Caco-2 (cell line): Measurements from ENCODE around the gene PTPRN2. TPM values are rescaled to one million over a fixed set of nuclear protein-coding genes. Genes with fewer than 3 reads are reported as not detected.

Experiments used
- BruUV-seq: library from RNA; stranded (reverse); fragments of 400-500 nt; replicated peaks from 2 replicates; lab custom pipeline; 2021; lab: Mats Ljungman, UMichigan
- CTCF ChIA-PET: fragments of 300-600 bp; sonication (Branson Sonifier 250); formaldehyde crosslinking; loops from one replicate; lab custom pipeline; 2022; ENCODE audit warnings: antibody characterized with exemption; lab: Charles Lee
- POLR2A ChIA-PET: fragments of 300-600 bp; sonication (Branson Sonifier 250); formaldehyde crosslinking; loops from one replicate; lab custom pipeline; 2022; ENCODE audit warnings: antibody characterized with exemption; lab: Charles Lee
- DNase-seq, 2 experiments: peaks; one replicate each; pipeline versions ENCODE4 v3.0.0 to v3.0.0-alpha.2; 2020 to 2022
- H3K27me3 ChIP-seq: replicated peaks from 2 replicates; pipeline ENCODE4 v1.6.0; 2011; ENCODE audit warnings: low read length; ENCODE audit not compliant: control insufficient read depth, insufficient read depth
- H3K36me3 ChIP-seq: 2 replicates; pipeline ENCODE4 v1.5.1; 2011; ENCODE audit warnings: low read length; ENCODE audit not compliant: control insufficient read depth, insufficient read depth
- H3K4me1 ChIP-seq: fragments of 250-450 bp; sonication (Bioruptor Pico); 2 replicates; pipeline ENCODE4 v1.5.1; 2020; ENCODE audit warnings: mild to moderate bottlenecking
- H3K4me3 ChIP-seq: 2 replicates; pipeline ENCODE4 v1.5.1; 2011; ENCODE audit warnings: low read depth, mild to moderate bottlenecking, control low read depth, low read length
- H3K9me3 ChIP-seq: fragments of 250-450 bp; sonication (Bioruptor Pico); 2 replicates; pipeline ENCODE4 v1.5.1; 2020; ENCODE audit warnings: mild to moderate bottlenecking, moderate library complexity
- H3K27ac Mint-ChIP-seq: one replicate; pipeline ENCODE4 v1.8.0; 2022; ENCODE audit warnings: mixed read lengths; ENCODE audit not compliant: unreplicated experiment
- H3K27me3 Mint-ChIP-seq: one replicate; pipeline ENCODE4 v1.8.0; 2022; ENCODE audit warnings: mixed read lengths; ENCODE audit not compliant: insufficient read depth, unreplicated experiment
- H3K36me3 Mint-ChIP-seq: one replicate; pipeline ENCODE4 v1.8.0; 2022; ENCODE audit warnings: mild to moderate bottlenecking, mixed read lengths; ENCODE audit not compliant: insufficient read depth, unreplicated experiment
- H3K4me1 Mint-ChIP-seq: one replicate; pipeline ENCODE4 v1.8.0; 2022; ENCODE audit warnings: low read depth, mixed read lengths; ENCODE audit not compliant: unreplicated experiment
- H3K4me3 Mint-ChIP-seq: one replicate; pipeline ENCODE4 v1.8.0; 2022; ENCODE audit warnings: mild to moderate bottlenecking, moderate library complexity, mixed read lengths; ENCODE audit not compliant: unreplicated experiment
- H3K9me3 Mint-ChIP-seq: one replicate; pipeline ENCODE4 v1.8.0; 2022; ENCODE audit warnings: mixed read lengths; ENCODE audit not compliant: unreplicated experiment
- CTCF ChIP-seq, 2 experiments: fragments of 200-600 bp in 1 of 2; IDR thresholded peaks; 1 replicate in 1 of 2; 2 replicates in 1 of 2; pipeline versions ENCODE4 v1.5.1 to v1.8.0; 2011 to 2022; ENCODE audit warnings: antibody characterized with exemption in 1 of 2, control low read depth in 1 of 2, inconsistent platforms in 1 of 2, low read depth in 1 of 2, low read length in 1 of 2, mild to moderate bottlenecking in 1 of 2, moderate library complexity in 1 of 2; ENCODE audit not compliant: insufficient read depth in 1 of 2, severe bottlenecking in 1 of 2, unreplicated experiment in 1 of 2
- intact Hi-C: fragments of 100-400 bp; cut with micrococcal nuclease; formaldehyde crosslinking; loops from one replicate; pipeline ENCODE4 v1.10.0; 2022; ENCODE audit not compliant: unreplicated experiment
- total RNA-seq: library from RNA; stranded (reverse); gene quantifications from 2 replicates; pipeline ENCODE4 v1.2.3, GENCODE V29; 2022

The PTPRN2 gene
- total RNA-seq, 1 experiment from 2014 or later: 1.4 TPM

DNA sequence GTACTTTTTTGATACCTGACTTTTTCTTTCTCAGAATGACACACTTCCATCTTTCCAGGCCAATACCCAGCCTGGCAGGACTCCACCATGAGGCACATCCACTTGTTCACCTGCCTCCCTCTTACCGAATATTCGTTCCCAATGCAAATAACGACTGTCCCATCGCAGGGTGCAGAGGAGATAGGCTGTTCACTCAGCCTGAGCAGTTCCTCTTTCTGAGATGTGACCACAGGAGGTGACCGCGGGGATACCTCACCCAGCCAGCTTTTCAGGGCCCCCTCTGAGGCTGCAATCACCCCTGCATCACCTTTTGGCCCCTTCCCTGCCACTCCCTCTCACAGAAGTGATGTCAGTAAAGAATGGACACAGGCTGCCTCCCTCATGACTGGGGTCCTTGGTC, 28.3 kb downstream of the PTPRN2 start:
- no peak overlapping the region for H3K27ac Mint-ChIP-seq
- Histone ChIP-seq H3K4me3 (no peak overlapping the region), H3K4me1 (no peaks in the 10 kb centered on the region), H3K36me3 (no peaks in the 10 kb centered on the region), H3K9me3 (0 out of 2 replicates have a peak, but pooled peaks cover 5% of the 10 kb centered on the region), H3K27me3 (no peaks in the 10 kb centered on the region)
- no peak for TF ChIP-seq CTCF (IDR thresholded peaks at IDR 0.05; ENCODE audit: insufficient read depth in 1 of 2, low read depth in 1 of 2, low read length in 1 of 2, severe bottlenecking in 1 of 2, unreplicated experiment in 1 of 2)
- intact Hi-C loops: no loop called here
- peaks cover 10% of the 10 kb centered on the region for H3K9me3 Mint-ChIP-seq
- H3K36me3 Mint-ChIP-seq: no peaks in the 10 kb centered on the region
- no peak for DNase-seq
- ChIA-PET POLR2A (no interaction called here), CTCF (no interaction called here)
- H3K27me3 Mint-ChIP-seq: no peaks in the 10 kb centered on the region
- H3K4me1 Mint-ChIP-seq: no peaks in the 10 kb centered on the region
- BruUV-seq: no TSS peak
- H3K4me3 Mint-ChIP-seq: no peak overlapping the region

DNA sequence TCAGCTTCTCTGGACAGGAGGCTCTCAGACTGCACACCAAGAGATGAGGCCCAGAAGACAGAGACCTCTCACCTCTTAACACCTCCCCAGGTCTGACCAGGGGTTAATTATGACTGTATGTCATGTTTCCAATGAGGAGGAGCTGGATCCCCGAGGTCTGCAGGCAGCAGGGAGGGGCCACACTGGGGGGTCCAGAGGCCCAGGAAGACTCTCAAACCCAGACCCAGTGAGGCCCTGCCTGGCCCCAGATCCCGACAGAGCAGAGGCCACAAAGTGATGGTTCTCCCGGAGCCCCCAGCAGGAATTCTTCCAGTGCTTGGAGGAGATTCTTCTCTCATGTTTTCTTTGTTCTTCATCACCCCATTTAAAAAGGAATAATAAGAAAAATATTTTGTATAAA, 28.8 kb downstream of the PTPRN2 start:
- H3K27me3 ChIP-seq: no peaks in the 10 kb centered on the region
- ChIA-PET POLR2A (no interaction called here), CTCF (no interaction called here)
- BruUV-seq: no TSS peak
- no peaks in the 10 kb centered on the region for H3K4me1 ChIP-seq
- H3K36me3 ChIP-seq: no peaks in the 10 kb centered on the region
- 0 out of 2 replicates have a peak, but pooled peaks cover 5% of the 10 kb centered on the region for H3K9me3 ChIP-seq
- H3K27ac Mint-ChIP-seq: no peak overlapping the region
- intact Hi-C loops: no loop called here
- H3K9me3 Mint-ChIP-seq: peaks cover 10% of the 10 kb centered on the region
- H3K4me3 ChIP-seq: no peak overlapping the region
- no peak overlapping the region for H3K4me3 Mint-ChIP-seq
- no peaks in the 10 kb centered on the region for H3K27me3 Mint-ChIP-seq
- TF ChIP-seq CTCF (IDR thresholded peaks at IDR 0.05; ENCODE audit: insufficient read depth in 1 of 2, low read depth in 1 of 2, low read length in 1 of 2, severe bottlenecking in 1 of 2, unreplicated experiment in 1 of 2): no peak
- no peaks in the 10 kb centered on the region for H3K4me1 Mint-ChIP-seq
- no peak for DNase-seq
- H3K36me3 Mint-ChIP-seq: no peaks in the 10 kb centered on the region

GRCh38 chr7:158557441-158557755, 30.2 kb downstream of the PTPRN2 start:
- H3K36me3 Mint-ChIP-seq: no peaks in the 10 kb centered on the region
- POLR2A ChIA-PET: no interaction called here
- H3K4me3 ChIP-seq: no peak overlapping the region
- no TSS peak for BruUV-seq
- H3K4me3 Mint-ChIP-seq: no peak overlapping the region
- no peaks in the 10 kb centered on the region for H3K27me3 ChIP-seq
- H3K27ac Mint-ChIP-seq: no peak overlapping the region
- no peaks in the 10 kb centered on the region for H3K4me1 Mint-ChIP-seq
- intact Hi-C loops: no loop called here
- H3K9me3 ChIP-seq: 0 out of 2 replicates have a peak, but pooled peaks cover 5% of the 10 kb centered on the region
- DNase-seq: no peak
- H3K27me3 Mint-ChIP-seq: no peaks in the 10 kb centered on the region
- no peak for TF ChIP-seq CTCF (IDR thresholded peaks at IDR 0.05; ENCODE audit: insufficient read depth in 1 of 2, low read depth in 1 of 2, low read length in 1 of 2, severe bottlenecking in 1 of 2, unreplicated experiment in 1 of 2)
- peaks cover 10% of the 10 kb centered on the region for H3K9me3 Mint-ChIP-seq
- no peaks in the 10 kb centered on the region for H3K36me3 ChIP-seq
- CTCF ChIA-PET: no interaction called here
- no peaks in the 10 kb centered on the region for H3K4me1 ChIP-seq
